ENCODE measurements around the gene TMEM91.

The TMEM91 gene

GRCh38 chr19:41412953-41413352 lies 36.6 kb downstream of the TMEM91 start:
- DNase-seq (ENCODE audit: low spot score) = no peak

- DNase-seq (ENCODE audit: low spot score) = no peak
Observed at GRCh38 chr19:41413947-41414346, 37.6 kb downstream of the TMEM91 start.

GRCh38 chr19:41414461-41414860 lies 38.1 kb downstream of the TMEM91 start:
- DNase-seq (ENCODE audit: low spot score) = no peak

GRCh38 chr19:41415154-41415571 lies 38.8 kb downstream of the TMEM91 start:
- DNase-seq (ENCODE audit: low spot score) = no peak

DNA sequence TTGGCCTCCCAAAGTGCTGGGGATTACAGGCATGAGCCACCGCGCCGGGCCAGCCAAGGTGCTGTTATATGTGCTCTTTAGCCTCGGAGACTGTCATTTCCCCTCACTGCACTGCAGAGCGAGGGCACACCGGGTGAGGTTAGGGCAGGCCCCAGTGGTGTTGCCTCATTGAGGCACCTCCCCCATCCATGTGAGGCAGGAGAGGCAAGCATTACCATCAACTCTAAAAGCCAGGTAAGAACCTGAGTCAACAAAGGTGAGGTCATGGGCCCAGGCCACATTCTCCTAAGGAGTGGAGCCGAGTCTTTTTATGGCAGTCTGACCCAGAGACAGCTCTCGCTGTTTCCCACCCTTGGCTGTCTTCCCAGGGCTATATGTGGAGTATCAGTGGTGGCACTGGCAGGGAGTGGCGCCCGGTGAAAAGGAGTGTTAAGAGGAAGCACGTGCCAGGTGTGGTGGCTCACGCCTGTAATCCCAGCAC lies 39.9 kb downstream of the TMEM91 start:
- DNase-seq (ENCODE audit: low spot score) = peak; percentile 36

- DNase-seq (ENCODE audit: low spot score) = no peak
Observed at GRCh38 chr19:41420101-41420880, 44.0 kb downstream of the TMEM91 start.

- no peak for DNase-seq (ENCODE audit: low spot score)
Observed at GRCh38 chr19:41421314-41421713, 45.0 kb downstream of the TMEM91 start.

- DNase-seq (ENCODE audit: low spot score) = no peak
Observed at GRCh38 chr19:41421973-41422372, 45.6 kb downstream of the TMEM91 start.

GRCh38 chr19:41422456-41422855 lies 46.1 kb downstream of the TMEM91 start:
- no peak for DNase-seq (ENCODE audit: low spot score)

DNA sequence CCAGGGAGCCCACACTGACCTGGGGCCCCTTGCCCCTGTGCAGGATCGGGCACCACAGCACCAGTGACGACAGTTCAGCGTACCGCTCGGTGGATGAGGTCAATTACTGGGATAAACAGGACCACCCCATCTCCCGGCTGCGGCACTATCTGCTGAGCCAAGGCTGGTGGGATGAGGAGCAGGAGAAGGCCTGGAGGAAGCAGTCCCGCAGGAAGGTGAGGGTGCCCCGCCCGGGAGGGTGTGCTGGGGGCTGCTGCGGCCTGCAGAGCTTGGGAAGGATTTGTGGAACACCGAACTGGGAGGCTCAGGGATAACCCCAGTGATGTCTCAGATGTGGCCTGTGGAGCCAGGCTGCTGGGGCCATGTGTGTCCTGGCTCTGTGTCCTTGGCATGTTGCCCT lies 46.6 kb downstream of the TMEM91 start:
- DNase-seq (ENCODE audit: low spot score) = no peak

DNA sequence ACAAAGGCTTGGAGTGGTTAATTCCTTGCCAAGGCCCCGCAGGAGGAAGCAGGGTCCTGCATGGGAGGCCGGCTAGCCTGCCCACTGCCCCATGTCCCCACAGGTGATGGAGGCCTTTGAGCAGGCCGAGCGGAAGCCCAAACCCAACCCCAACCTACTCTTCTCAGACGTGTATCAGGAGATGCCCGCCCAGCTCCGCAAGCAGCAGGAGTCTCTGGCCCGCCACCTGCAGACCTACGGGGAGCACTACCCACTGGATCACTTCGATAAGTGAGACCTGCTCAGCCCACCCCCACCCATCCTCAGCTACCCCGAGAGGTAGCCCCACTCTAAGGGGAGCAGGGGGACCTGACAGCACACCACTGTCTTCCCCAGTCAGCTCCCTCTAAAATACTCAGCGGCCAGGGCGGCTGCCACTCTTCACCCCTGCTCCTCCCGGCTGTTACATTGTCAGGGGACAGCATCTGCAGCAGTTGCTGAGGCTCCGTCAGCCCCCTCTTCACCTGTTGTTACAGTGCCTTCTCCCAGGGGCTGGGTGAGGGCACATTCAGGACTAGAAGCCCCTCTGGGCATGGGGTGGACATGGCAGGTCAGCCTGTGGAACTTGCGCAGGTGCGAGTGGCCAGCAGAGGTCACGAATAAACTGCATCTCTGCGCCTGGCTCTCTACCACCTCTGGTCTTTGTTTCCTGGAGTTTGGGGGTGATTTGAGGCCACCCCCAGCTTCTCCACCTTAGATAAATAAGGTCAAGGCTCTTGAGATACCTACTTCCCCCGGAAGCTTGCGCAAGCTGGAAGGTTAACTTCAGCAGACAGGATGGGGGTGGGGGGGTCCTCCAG lies 48.2 kb downstream of the TMEM91 start:
- DNase-seq (ENCODE audit: low spot score) = no peak

DNA sequence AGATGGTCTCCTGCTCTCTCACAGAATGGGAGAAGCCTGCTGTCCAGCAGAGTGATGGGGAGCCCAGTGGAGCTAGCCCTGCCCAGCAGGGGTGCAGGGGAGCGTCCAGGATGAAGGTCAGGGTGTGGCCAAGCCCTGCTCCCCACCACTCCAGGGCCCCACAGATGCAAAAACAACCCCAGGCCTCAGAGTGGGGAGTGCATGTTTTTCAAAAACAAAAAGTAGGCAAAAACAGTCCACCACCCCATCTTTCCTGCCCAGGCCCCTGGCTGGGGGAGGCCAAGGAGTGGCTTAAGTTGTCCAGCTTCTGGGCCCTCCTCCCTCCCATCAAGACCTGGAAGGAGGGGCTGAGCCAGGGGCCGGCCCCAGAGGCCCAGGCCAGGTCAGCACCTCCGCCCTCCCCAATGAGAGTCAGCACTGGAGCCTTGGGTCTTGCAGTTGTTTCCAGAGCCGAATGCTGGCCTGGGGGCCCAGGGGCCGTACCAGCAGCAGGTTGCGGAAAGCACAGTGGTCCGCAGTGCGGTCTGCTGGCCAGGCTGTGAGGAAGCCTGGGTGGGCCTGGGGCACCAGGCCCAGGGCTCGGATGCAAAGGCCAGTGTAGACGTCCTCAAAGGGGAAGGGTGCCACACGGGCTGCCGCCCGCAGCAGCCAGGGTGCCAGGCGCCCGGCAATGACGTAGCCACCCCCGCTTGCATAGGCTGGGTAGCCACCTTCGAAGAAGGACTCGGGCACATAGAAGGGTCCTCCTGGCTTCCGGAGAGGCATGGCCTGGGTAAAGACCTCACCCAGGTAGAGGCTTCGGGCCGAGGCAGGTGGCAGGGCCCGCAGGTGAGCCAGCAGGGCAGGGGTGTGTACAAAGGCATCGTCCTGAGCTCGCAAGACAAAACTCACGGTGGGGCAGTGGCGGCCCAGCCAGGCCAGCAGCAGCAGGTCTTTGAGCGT lies 49.1 kb downstream of the TMEM91 start:
- no peak for DNase-seq (ENCODE audit: low spot score)

GRCh38 chr19:41426116-41426841 lies 49.9 kb downstream of the TMEM91 start:
- no peak for DNase-seq (ENCODE audit: low spot score)

GRCh38 chr19:41426952-41427646 lies 50.8 kb downstream of the TMEM91 start, which contains the start of gene B3GNT8:
Gene B3GNT8 (minus strand): TSS chr19:41427374. CDS start chr19:41426778, 596 bp downstream.
- no peak for DNase-seq (ENCODE audit: low spot score)

- no peak for DNase-seq (ENCODE audit: low spot score)
Observed at GRCh38 chr19:41427647-41428480, 51.5 kb downstream of the TMEM91 start.

- no peak for DNase-seq (ENCODE audit: low spot score)
Observed at GRCh38 chr19:41428481-41428859, 52.1 kb downstream of the TMEM91 start.

DNA sequence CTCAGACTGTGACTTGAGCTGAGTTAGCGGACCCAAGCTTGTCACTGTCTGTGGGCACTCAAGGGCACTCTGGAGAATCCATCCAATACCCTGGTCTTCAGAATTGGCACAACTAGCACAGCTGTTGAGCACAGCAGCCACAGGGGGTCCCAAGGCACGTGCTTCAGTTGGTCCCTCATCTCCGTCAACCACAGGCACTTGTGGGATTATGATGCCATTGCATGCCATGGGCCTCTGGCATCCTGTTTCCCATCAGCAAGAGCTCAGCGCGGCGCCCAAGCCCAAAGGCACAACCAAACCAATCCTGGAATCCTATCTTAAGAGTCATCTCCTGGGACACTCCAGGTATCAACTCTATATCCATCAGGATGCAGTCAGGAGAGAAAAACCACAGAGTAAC lies 54.6 kb downstream of the TMEM91 start:
- no peak for DNase-seq (ENCODE audit: low spot score)

GRCh38 chr19:41431426-41432386 lies 55.4 kb downstream of the TMEM91 start:
- DNase-seq (ENCODE audit: low spot score) = no peak

All from LoVo (cell line).